GM18873 (cell line): ENCODE results near the gene NXPH1.
"Not testable (repeated sequence)": the region's sequence is repeated elsewhere in the genome, so short reads cannot be mapped to it uniquely, and the experiment has no call there.

Experiments
- ATAC-seq: cut with Tn5 transposase; IDR thresholded peaks from one replicate; pipeline ENCODE4 v1.9.1; 2021; ENCODE audit warnings: mild to moderate bottlenecking, moderate library complexity, moderate number of reproducible peaks; ENCODE audit not compliant: unreplicated experiment, low FRiP score

NXPH1 gene

DNA sequence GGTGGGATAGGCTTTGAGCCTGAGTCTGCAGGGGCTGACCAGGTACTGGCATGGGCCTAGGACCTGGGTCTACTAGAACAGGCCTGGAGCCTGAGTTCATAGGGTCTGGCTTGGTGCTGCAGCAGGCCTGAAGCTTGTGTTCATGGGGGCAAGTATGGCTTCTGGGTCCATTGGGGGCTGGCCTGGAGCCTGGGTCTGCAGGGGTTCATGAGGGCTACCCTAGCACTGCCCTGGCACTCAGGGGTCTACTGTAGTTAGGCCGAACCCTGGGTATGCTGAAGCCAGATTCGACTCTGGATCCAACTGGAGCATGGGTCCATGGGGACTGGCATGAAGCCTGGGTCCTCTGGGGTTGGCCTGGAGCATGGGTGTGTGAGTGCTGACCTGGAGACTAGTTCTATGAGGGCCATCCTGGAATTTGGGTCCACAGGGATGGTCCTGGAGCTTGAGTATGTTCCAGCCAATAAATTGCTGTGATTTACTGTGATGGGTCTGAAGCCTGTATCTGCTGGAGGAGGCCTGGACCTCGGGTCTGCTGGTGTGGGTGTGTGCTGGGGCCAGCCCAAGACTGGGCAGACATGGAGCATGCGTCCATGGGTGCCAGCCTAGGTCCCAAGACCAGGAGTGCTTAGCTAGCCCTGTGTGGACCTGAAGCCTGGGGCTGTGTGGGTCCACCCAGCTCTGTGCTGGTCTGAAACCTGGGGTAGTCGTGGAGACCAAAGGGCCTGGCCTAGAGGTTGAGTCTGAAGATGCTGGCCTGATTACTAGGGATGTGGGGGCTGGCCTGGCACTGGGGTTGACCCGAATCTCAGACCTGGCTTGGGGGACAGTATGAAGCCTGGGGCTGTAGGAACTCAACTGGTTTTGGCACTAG, 235.5 kb downstream of the NXPH1 start:
- no peak for ATAC-seq

DNA sequence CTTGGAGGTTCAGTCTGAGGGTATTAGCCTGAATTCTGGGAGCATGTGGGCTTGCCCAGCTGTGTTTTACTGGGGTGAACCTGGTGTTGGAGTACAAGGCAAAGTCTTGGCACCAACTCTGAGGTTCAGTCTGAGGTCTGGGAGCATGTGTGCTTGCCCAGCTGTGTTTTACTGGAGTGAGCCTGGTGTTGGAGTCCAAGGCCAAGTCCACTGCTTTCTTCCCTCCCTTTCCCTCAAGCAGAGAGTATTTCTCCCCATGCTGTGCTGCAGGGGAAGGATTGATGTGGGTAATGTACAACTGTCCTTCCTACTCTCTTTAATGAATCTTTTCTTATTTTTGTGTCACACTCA, 236.1 kb downstream of the NXPH1 start:
- no peak for ATAC-seq

DNA sequence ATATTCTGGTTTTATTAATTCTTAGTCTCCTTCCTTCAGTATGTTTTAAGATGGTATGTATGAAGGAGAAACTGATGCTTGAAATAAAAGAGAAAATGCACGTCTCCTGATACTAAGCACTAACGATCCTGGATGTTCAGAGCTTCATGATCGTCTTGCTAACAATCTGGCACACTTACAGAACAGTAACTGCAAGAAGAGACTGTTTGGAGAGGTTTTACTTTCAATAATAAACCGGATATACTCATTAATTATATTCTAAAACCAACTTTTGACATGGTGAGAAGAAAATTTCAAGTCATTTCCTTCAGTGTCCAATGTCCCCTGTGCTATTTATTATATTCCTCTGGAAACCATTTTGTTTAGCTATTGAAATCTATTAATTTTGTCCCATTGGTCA, 251.0 kb downstream of the NXPH1 start:
- no peak for ATAC-seq

DNA sequence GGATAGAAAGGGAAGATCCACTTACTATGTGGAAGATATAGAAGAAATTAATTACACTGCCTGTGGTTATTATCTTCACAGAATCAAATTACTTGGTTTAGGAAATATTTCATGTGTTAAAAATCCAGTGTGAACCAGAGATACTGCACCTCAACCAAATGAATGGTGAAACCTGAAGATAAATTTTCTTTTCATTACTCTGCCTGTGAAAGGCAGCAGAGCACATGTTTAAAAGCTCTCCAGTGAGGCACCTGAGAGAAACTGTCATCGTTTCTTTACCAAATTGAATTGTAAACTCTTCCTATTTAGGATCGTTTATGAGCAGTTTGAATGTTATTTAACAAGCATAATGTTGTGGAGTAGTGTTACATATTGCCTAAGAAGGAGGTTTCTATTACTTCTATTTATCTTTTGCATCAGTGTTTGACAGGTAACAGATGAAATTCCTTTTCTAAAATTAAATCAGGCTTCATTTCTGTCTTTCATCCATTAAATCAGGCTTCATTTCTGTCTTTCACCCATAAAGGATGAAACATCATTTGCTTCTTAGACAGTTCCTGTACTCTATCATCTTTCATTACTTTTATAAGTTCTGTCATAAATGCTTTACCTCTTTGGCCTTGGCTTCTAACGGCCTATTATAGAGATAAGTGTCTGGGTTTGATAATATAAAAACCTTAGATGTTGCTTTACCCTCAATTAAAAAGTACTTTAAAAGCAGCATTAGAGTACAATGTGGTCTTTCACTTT, 266.6 kb downstream of the NXPH1 start:
- no peak for ATAC-seq

DNA sequence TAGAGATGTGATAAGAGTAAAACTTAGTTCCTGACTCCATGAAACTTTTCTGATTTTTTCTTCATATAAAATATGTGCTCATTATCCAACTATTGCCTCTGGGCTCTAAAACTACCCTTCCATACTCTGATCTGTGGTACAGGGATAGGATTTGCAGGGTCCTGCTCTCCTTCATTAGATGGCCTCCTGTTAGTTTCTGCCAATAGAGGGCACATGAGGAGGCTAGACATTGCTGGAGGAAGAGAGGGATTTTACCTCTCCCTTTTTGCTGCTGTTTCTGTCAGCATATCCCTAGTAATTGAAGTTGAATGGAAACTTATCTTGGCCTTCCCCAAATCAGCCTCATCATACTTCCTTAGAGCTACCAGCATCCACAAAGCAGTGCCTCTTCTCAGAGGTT, 269.4 kb downstream of the NXPH1 start:
- ATAC-seq: no peak

DNA sequence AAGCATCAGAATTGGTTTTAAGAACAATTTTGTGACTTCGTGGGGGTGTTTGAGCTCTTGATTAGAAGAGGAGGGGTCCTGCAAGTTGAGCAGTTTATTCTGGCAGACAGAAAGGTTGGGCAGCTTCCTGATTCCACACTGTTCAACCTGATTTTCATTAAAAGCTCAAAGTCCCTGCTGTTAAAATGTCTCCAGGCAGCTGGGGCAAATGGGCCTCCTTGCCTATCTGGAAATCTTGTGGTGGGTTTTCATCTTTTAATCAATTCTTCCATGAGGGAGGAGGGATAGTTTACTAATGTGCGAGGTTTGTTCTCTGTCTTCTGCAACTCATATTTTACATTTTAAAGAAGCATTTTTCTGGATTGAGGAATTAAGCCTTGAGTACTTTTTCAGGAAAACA, 276.7 kb downstream of the NXPH1 start:
- ATAC-seq: no peak

DNA sequence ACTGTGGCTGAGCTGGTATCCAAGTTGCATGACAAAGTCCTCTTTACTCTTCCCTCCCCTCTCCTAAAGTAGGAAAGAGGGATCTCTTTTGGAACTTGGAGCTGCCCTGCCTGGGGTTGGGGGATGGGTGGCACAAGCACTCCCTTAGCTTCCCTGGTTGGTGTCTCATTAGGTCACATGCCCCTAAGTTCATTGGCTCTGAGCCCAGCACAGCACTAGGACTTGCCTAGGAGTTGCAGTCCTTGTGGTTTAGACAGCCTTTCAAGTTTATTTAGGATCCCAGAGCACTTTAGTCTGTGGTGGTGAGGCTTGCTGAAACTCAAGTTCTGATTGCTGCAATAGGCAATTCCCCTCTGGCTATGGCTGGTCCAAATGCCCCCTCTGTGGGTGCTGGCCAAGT, 281.4 kb downstream of the NXPH1 start:
- no peak for ATAC-seq

DNA sequence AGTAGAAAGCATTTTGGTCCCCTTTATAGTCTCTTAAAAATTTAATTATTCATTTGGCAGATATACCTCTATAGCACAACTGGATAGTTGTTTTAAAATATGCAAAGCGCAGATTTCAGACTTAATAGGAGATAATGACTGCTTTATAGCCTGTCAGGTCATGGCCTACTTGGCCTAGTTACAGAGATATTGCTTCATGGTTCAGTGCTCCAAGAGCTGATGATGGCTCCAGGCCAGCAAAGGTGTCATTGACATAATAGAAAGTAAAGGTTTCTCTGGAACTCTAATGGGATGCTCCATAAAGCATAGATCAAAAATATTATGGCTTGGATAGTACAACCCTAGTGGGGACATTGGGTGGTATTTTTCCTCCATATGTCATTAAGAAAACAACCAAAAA, 285.7 kb downstream of the NXPH1 start:
- no peak for ATAC-seq

DNA sequence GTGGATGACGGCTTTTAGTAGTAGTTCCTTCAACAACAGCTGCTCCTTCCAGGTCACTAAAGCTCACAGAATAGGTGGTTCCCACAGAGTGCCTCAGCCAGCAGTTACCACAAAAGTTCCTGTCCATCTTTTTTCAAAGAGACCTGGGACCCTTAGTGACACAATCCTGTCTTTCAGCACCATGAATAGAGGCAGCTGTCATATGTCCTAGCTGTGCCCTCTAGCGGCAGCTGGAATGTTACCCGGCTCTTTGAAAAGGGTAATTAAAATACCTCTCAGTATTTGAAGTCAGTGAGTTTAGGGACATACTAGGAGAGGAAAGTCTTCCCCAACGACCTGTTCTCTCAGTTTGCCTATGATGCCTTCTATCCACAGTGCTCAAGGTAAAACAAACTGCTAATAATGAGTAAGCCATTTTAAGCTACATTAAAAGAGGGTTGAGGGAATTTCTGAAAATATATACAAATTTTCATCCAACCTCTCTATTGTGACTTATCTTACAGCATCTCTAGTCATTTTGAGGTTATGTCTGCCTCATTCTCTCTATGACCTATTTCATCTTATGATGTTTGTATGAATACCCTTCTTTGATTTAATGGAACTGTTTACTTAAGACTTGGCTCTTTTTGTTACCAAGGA, 290.8 kb downstream of the NXPH1 start:
- ATAC-seq: no peak

DNA sequence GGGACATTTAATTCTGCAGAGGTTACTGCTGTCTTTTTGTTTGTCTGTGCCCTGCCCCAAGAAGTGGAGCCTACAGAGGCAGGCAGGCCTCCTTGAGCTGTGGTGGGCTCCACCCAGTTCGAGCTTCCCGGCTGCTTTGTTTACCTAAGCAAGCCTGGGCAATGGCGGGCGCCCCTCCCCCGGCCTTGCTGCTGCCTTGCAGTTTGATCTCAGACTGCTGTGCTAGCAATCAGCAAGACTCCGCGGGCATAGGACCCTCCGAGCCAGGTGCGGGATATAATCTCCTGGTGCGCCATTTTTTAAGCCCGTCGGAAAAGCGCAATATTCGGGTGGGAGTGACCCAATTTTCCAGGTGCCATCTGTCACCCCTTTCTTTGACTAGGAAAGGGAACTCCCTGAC, 298.3 kb downstream of the NXPH1 start:
- not testable (repeated sequence) for ATAC-seq

DNA sequence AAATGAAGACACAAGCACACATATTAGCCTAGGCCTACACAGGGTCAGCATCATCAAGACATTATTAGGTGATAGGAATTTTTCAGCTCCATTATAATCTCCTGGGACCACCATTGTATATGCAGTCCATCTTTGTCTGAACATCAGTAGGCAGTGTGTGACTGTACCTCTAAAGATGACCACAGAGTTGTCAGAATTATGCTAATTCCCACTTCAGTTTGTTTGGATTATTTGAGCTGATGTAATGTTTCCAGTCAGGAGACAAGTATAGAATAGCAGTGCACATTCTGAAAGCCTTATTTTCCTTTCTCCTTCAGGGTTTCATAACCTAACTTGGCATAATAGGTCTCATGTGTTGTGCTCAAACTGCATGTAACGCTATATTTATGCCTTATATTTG, 306.4 kb downstream of the NXPH1 start:
- no peak for ATAC-seq

DNA sequence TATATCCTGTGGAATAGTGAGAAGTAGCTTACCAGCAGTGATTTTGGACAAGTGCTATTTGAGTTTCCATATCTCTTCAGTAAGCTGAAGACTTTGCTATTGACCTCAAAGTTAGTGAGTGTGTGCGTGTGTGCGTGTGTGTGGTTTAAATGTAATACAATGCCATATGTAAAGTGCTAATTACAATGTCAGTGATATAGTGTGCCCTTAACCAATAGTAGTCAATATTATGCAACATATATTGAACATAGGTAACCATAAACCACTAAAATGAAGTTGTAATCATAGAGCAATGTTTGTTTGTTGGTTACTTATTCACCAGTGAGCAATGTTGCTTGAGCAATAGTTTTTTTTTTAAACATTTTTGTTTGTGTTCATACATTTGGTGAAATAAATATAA, 309.4 kb downstream of the NXPH1 start:
- ATAC-seq: no peak

DNA sequence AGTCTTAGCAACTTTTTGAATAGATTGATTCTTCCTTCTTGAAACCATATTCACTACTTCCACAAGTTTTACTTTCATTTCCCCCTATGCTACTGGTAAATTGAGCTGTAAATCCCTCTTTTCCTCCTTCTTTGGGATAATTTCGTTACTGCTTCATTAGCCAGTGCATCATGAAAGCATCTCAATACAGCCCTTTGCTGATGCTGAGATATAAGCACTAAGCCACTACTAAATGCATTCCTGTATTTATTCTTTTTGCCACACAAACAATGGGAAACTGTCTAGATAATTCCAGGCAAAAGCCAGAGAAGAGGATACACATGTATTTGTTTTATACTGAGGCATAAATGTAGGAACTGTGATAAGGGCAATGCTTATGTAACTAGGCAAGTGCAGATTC, 313.9 kb downstream of the NXPH1 start:
- ATAC-seq: no peak

DNA sequence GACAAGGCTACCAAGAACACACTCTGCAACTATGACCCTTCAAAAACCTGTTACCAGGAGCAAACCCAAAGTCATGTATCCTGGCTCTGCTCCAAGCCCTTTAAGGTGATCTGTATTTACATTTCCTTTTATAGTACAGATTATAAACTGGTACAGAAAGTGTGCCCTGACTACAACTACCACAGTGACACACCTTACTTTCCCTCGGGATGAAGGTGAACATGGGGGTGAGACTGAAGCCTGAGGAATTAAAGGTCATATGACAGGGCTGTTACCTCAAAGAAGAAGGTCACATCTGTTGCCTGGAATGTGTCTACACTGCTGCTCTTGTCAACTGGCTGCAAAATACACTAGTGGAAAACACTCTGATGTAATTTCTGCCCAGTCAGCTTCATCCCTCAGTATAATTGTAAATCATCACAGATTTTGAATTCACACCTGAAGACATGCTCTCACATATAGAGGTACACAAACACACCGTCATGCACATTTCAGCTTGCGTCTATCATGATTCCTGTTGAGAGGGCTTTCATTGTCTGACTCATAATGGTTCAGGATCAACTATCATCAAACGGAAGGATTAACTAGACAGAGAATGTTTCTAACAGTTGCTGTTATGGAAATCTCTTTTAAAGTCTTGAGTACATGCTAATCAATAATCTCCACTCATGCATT, 318.3 kb downstream of the NXPH1 start:
- ATAC-seq: no peak

DNA sequence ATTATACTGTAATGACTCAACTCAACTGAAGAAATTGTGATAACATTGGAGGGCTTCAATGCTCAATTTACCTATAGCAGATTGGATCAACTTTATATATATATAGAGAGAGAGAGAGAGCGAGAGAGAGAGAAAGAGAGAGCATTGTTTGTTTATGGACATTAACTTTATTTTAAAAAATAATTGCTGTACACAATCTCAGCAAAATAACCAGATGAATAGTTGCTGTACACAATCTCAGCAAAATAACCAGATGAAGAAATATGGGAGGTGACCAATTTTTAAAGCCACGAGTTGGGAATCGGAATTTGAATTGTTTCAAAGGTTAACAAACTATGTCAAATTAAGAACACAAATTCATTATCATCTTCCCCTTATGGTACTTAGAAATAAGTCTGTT, 319.9 kb downstream of the NXPH1 start:
- no peak for ATAC-seq

DNA sequence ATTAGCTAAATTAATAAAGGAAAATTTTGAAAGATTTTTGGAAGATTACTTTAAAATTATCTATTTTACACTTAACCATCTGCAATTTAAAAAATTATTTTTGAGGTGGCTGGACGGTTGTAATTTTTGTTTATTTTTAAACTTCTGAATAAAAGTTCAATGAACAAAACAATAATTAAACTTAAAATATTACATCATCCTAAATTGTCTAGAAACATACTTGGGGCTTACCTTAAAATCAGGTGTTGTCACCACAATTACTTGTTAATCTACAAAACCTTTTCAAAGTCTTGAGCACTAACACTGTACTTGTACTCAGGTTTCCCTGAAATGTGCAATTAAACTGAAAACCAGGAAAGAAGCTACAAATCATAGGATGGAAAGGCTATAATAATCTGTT, 328.3 kb downstream of the NXPH1 start:
- ATAC-seq: no peak

DNA sequence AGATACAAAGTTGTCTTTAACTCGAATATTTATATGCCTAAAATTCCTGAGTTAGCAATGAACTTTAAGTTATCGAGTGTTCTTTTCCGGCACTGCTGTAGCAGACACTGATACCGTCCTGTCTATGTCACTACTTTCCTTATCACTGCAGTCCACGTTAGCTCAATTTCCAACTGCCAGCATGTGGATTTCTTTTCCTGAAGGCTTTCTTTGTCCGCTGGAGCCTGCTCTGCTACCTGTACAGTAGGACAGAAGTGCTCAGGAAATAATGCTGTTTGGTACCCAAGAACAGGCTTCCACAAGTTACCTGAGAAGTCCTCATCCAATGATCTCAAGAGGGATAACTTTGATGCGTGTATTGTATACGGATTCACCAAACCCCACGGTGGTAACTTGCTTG, 329.4 kb downstream of the NXPH1 start:
- no peak for ATAC-seq

DNA sequence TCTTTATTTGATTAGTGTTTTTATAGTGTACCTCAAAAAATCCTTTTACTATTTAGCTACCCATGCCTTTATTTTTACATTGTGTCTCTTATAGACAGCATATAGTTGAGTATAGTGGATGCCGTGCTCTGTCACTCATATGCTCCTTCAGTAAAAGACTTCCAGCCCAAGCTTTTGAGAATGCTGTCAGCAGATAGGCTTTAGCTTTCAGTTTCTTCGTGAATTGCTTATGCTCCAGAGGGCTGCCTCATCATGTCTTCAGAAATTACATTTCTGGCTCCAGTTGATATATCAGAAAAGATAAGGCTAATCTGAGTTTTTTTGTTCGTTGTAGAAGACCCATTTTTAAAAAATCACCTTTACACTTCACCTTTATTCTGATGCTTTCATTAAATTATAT, 332.0 kb downstream of the NXPH1 start:
- ATAC-seq: no peak

DNA sequence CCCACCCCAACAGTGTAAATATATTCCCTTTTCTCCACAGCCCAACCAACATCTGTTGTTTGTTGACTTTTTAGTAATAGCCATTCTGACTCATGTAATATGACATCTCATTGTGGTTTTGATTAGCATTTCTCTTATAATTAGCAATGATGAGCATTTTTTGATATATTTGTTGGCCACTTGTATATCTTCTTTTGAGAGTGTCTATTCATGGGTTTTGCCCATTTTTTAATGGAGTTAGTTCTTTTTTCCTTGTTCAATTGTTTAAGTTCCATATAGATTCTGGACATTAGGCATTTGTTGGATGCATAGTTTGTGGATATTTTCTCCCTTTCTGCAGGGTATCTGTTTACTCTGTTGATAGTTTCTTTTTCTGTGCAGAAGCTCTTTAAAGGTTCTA, 340.1 kb downstream of the NXPH1 start:
- ATAC-seq: no peak

DNA sequence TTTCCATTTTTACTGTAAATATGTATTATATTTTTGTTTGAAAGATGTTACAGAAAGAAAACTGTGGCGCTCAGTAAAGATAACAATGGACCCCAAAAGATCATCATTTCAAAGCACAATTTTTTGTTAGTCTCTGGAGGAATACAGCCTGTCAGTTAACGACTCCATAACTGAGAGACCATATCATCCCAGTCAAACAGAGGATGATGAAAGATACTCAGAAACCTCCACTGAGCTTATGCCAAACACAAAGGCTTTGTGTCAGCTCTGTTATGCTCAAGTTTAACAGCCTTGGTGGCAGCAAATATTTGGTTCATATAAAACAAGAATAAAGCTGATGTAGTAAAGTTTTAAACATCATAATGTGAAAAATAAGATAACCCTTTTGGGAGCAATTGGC, 345.1 kb downstream of the NXPH1 start:
- ATAC-seq: no peak

DNA sequence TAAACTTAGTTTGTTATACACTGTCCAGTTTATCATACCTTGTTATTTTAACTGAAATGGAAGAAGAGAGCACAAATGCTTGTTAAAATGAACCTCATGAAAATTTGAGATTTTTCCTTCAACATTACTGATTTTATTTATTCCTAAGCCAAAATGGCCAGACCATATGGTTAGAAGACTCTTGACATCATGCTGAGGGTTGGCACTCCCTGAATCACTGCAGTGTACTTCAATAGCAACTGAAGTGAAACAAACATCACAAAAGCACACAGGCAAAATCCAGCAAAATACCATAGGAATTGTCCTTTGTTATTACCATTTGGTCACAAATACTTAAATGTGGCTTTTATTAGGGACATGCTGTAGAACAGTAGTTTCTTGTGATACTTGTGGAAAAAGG, 347.8 kb downstream of the NXPH1 start:
- no peak for ATAC-seq
